ENCODE measurements around the gene TPT1.

DNA sequence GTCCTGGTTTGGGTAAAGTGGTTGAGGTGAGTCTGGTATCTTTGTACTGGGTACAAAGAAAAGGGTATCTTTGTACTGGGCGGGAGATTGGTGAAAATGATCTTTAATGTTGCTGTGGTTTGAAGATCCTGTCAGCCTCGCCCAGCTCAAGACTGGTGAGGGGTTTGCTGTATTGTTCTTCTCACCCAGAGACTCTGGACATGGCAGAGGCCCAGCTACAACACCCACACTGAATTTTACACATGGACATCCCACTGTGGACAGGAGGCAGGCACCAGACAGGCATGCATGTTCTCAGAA lies 42.8 kb downstream of the TPT1 start:
- TF ChIP-seq, protein P1, sequence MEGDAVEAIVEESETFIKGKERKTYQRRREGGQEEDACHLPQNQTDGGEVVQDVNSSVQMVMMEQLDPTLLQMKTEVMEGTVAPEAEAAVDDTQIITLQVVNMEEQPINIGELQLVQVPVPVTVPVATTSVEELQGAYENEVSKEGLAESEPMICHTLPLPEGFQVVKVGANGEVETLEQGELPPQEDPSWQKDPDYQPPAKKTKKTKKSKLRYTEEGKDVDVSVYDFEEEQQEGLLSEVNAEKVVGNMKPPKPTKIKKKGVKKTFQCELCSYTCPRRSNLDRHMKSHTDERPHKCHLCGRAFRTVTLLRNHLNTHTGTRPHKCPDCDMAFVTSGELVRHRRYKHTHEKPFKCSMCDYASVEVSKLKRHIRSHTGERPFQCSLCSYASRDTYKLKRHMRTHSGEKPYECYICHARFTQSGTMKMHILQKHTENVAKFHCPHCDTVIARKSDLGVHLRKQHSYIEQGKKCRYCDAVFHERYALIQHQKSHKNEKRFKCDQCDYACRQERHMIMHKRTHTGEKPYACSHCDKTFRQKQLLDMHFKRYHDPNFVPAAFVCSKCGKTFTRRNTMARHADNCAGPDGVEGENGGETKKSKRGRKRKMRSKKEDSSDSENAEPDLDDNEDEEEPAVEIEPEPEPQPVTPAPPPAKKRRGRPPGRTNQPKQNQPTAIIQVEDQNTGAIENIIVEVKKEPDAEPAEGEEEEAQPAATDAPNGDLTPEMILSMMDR (IDR thresholded peaks at IDR 0.05) = no peak
- no peak for TF ChIP-seq POLR2A (IDR thresholded peaks at IDR 0.05)

Measured in testis (tissue), 2 donors.